Transverse colon (tissue), 4 donors: ENCODE data around the gene R3HDML. TPM values are rescaled to one million over a fixed set of nuclear protein-coding genes. Genes with fewer than 3 reads are reported as not detected.

Source experiments
- DNase-seq: peaks from one replicate; pipeline ENCODE4 v3.0.0-alpha.2; 2019
- H3K27ac ChIP-seq, 4 donors: fragments of 200-600 bp; sonication (generic); 2 replicates each; pipeline ENCODE4 v1.5.1; 2016 to 2018; ENCODE audit warnings: inconsistent platforms in 4 of 4
- H3K27me3 ChIP-seq: fragments of 200-600 bp; sonication (generic); 2 replicates; pipeline ENCODE4 v1.5.1; 2017; ENCODE audit warnings: inconsistent platforms
- H3K36me3 ChIP-seq, 4 donors: fragments of 200-600 bp; sonication (generic); 2 replicates each; pipeline ENCODE4 v1.5.1; 2017 to 2019; ENCODE audit warnings: inconsistent platforms in 4 of 4
- H3K4me1 ChIP-seq, 4 donors: fragments of 200-600 bp; sonication (generic); 2 replicates each; pipeline ENCODE4 v1.5.1; 2017 to 2020; ENCODE audit warnings: inconsistent platforms in 4 of 4
- H3K4me3 ChIP-seq, 4 donors: fragments of 200-600 bp; sonication (generic); 1 replicate in 1 of 4; 2 replicates in 3 of 4; pipeline versions ENCODE4 v1.5.1 to v1.6.1; 2017 to 2019; ENCODE audit warnings: inconsistent platforms in 4 of 4
- H3K9me3 ChIP-seq, 2 donors: fragments of 200-600 bp; sonication (generic); 2 replicates each; pipeline ENCODE4 v1.5.1; 2017 to 2019; ENCODE audit warnings: inconsistent platforms in 2 of 2
- EP300 ChIP-seq: sonication (generic); formaldehyde crosslinking; IDR thresholded peaks from one replicate; pipeline ENCODE4 v1.6.1; 2017; ENCODE audit warnings: antibody characterized with exemption, low read depth
- POLR2A ChIP-seq: fragments of 450-650 bp; IDR thresholded peaks from one replicate; pipeline ENCODE4 v1.6.1; 2016; ENCODE audit warnings: antibody characterized with exemption, mild to moderate bottlenecking, moderate library complexity
- POLR2AphosphoS5 ChIP-seq, 3 donors: sonication (generic); formaldehyde crosslinking; IDR thresholded peaks; one replicate each; pipeline ENCODE4 v1.6.1; 2016; ENCODE audit warnings: antibody characterized with exemption in 3 of 3
- WGBS, 2 donors: methylation state at CpG; one replicate each; pipeline ENCODE4 v1.1.5; 2018; ENCODE audit warnings: low coverage in 1 of 2; 5-methylcytosine and 5-hydroxymethylcytosine counted together
- in situ Hi-C, 4 donors: fragments of 200-750 bp; cut with MboI; loops; one replicate each; pipeline versions ENCODE4 v1.15.0 to v1.15.1; 2017; ENCODE audit warnings: low sequenced_read_pairs in 3 of 4, low pct_ligation_motif_present in 1 of 4, low pct_unique_long_range_greater_than_20kb in 1 of 4
- intact Hi-C: fragments of 100-400 bp; cut with DNase I; formaldehyde crosslinking; loops from one replicate; pipeline ENCODE4 v1.15.1; 2023; ENCODE audit warnings: low total_unique reads
- small RNA-seq, 4 donors: library from RNA; depleted of rRNA; stranded (forward); fragments of <200 nt; gene quantifications; one replicate each; pipeline ENCODE3, GENCODE V24; 2016
- total RNA-seq, 4 donors: library from RNA; depleted of rRNA; stranded (reverse); fragments of >200 nt; gene quantifications; one replicate each; pipeline ENCODE4 v1.1.0, GENCODE V29; 2016
- TF ChIP-seq, protein P1 (sequence below), 5 experiments: fragments of 200-600 bp in 3 of 5; fragments of 450-650 bp in 2 of 5; sonication (generic) in 3 of 5; IDR thresholded peaks; 1 replicate in 2 of 5; 2 replicates in 3 of 5; pipeline ENCODE4 v1.5.1; 2016 to 2017; ENCODE audit warnings: antibody characterized with exemption in 5 of 5, inconsistent platforms in 3 of 5, mild to moderate bottlenecking in 2 of 5, moderate library complexity in 1 of 5

Gene R3HDML
- total RNA-seq, 4 donors from 2014 or later = not detected

DNA sequence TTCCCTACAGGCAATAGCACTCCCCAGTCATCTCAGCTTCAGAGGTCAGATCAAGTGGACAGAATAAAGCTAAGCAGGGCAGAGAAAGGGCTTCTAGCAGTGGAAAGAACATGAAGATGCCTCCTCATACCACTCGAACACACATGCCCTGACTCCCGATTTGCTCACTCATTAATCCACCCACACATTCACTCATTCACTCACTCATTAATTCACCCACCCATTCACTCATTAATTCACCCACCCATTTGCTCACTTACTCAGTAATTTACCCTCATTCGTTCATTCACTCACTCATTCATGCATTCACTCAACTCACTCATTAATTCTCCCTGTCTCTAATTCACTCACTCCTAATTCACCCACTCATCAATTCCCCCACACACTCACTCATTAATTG is 62.6 kb downstream of the R3HDML start:
- in situ Hi-C loops = loop anchor here in 2 of 4 donors (25.0 kb wide), 1 partner anchor 213 kb away; no protein-coding TSS in a partner anchor
- Histone ChIP-seq H3K27ac (peak overlapping the region; percentile 68 to 89 (median 78)), H3K36me3 (no peaks in the 10 kb centered on the region), H3K9me3 (no peaks in the 10 kb centered on the region), H3K4me1 (peaks cover 0 to 35% (median 20%) of the 10 kb centered on the region in 4 donors), H3K4me3 (no peak overlapping the region), H3K27me3 (no peaks in the 10 kb centered on the region)
- no peak for DNase-seq
- no peak for TF ChIP-seq EP300
- TF ChIP-seq, protein P1, sequence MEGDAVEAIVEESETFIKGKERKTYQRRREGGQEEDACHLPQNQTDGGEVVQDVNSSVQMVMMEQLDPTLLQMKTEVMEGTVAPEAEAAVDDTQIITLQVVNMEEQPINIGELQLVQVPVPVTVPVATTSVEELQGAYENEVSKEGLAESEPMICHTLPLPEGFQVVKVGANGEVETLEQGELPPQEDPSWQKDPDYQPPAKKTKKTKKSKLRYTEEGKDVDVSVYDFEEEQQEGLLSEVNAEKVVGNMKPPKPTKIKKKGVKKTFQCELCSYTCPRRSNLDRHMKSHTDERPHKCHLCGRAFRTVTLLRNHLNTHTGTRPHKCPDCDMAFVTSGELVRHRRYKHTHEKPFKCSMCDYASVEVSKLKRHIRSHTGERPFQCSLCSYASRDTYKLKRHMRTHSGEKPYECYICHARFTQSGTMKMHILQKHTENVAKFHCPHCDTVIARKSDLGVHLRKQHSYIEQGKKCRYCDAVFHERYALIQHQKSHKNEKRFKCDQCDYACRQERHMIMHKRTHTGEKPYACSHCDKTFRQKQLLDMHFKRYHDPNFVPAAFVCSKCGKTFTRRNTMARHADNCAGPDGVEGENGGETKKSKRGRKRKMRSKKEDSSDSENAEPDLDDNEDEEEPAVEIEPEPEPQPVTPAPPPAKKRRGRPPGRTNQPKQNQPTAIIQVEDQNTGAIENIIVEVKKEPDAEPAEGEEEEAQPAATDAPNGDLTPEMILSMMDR (IDR thresholded peaks at IDR 0.05) = no peak
- TF ChIP-seq POLR2A = no peak
- TF ChIP-seq POLR2AphosphoS5 (IDR thresholded peaks at IDR 0.05) = no peak
- 46 to 62% methylated on average over 3 of the region's 3 CpGs for WGBS, 2 donors
- intact Hi-C loops = no loop called here

GRCh38 chr20:44400671-44400969 is 63.8 kb downstream of the R3HDML start:
- Histone ChIP-seq H3K4me3 (peak overlapping the region in 1 of 4 donors; percentile 45), H3K27me3 (no peaks in the 10 kb centered on the region), H3K9me3 (no peaks in the 10 kb centered on the region), H3K27ac (peak overlapping the region; percentile 68 to 89 (median 78)), H3K36me3 (no peaks in the 10 kb centered on the region), H3K4me1 (peaks cover 0 to 36% (median 18%) of the 10 kb centered on the region in 4 donors)
- in situ Hi-C loops (no loop called here), intact Hi-C loops (no loop called here)
- 45 to 53% methylated on average over 5 of the region's 5 CpGs for WGBS, 2 donors
- DNase-seq = no peak
- TF ChIP-seq, protein P1 (IDR thresholded peaks at IDR 0.05) = no peak
- no peak for TF ChIP-seq EP300
- TF ChIP-seq POLR2AphosphoS5 (IDR thresholded peaks at IDR 0.05) = no peak
- TF ChIP-seq POLR2A = no peak

Small RNA genes lying within 50 kb of the gene (small RNA-seq; reads per million reads assigned to genes)
- gene RF00019 = 0 reads per million in 4 donors

Other genes starting within 250 kb of the R3HDML start
- 100 to 1,000 TPM in 1 of 4 donors, 10 to 100 TPM in 2, 1 to 10 TPM in 1; 9.8 to 216 (median 18.3) TPM for gene JPH2, start 149.9 kb upstream of the R3HDML start, total RNA-seq
- gene OSER1, start 126.3 kb upstream of the R3HDML start, total RNA-seq = 10 to 100 TPM; 11.2 to 38.0 (median 26.2) TPM
- not detected for gene GDAP1L1, start 89.7 kb upstream of the R3HDML start, total RNA-seq
- 10 to 100 TPM in 2 of 4 donors, 1 to 10 TPM in 2; 4.1 to 12.4 (median 9.7) TPM for gene FITM2, start 25.8 kb upstream of the R3HDML start, total RNA-seq
- 100 to 1,000 TPM; 173 to 471 (median 252) TPM for gene HNF4A, start 18.7 kb downstream of the R3HDML start, total RNA-seq
- 10 to 100 TPM in 2 of 4 donors, 1 to 10 TPM in 2; 6.8 to 20.9 (median 9.2) TPM for gene TTPAL, start 138.8 kb downstream of the R3HDML start, total RNA-seq
- gene SERINC3, start 185.0 kb downstream of the R3HDML start, total RNA-seq = 10 to 100 TPM; 19.3 to 85.7 (median 53.1) TPM
- 100 to 1,000 TPM in 1 of 4 donors, 10 to 100 TPM in 3; 40.8 to 106 (median 80.4) TPM for gene PKIG, start 245.5 kb downstream of the R3HDML start, total RNA-seq